Esophagus muscularis mucosa (tissue), 4 donors: ENCODE results near the gene PCMT1. TPM values are rescaled to one million over a fixed set of nuclear protein-coding genes. Genes with fewer than 3 reads are reported as not detected.
"Not testable (repeated sequence)": the region's sequence is repeated elsewhere in the genome, so short reads cannot be mapped to it uniquely, and the experiment has no call there.

Source experiments
- DNase-seq: peaks from one replicate; pipeline ENCODE4 v3.0.0-alpha.2; 2017; ENCODE audit errors: extremely low spot score
- H3K27ac ChIP-seq, 4 donors: fragments of 200-600 bp; sonication (generic); replicated peaks in 1 of 4; 1 replicate in 3 of 4; 2 replicates in 1 of 4; pipeline ENCODE4 v1.5.1; 2016 to 2019; ENCODE audit warnings: mild to moderate bottlenecking in 1 of 4
- H3K27me3 ChIP-seq, 4 donors: fragments of 200-600 bp; sonication (generic); one replicate each; pipeline versions ENCODE4 v1.5.1 to v1.6.0; 2016 to 2019
- H3K36me3 ChIP-seq, 4 donors: fragments of 200-600 bp; sonication (generic); one replicate each; pipeline ENCODE4 v1.5.1; 2016 to 2019
- H3K4me1 ChIP-seq, 4 donors: fragments of 200-600 bp; sonication (generic); one replicate each; pipeline ENCODE4 v1.5.1; 2016 to 2019
- H3K4me3 ChIP-seq, 4 donors: fragments of 200-600 bp; sonication (generic); 1 replicate in 2 of 4; 2 replicates in 2 of 4; pipeline ENCODE4 v1.5.1; 2016 to 2019; ENCODE audit warnings: mild to moderate bottlenecking in 4 of 4, moderate library complexity in 1 of 4
- H3K9me3 ChIP-seq, 4 donors: fragments of 200-600 bp; sonication (generic); 1 replicate in 3 of 4; 2 replicates in 1 of 4; pipeline ENCODE4 v1.5.1; 2016 to 2019
- CTCF ChIP-seq, 3 experiments: fragments of 200-600 bp in 2 of 3; fragments of 450-650 bp in 1 of 3; sonication (generic) in 2 of 3; IDR thresholded peaks; one replicate each; pipeline ENCODE4 v1.5.1; 2017 to 2019; ENCODE audit warnings: antibody characterized with exemption in 3 of 3, mild to moderate bottlenecking in 2 of 3, moderate library complexity in 1 of 3
- EP300 ChIP-seq: sonication (generic); formaldehyde crosslinking; IDR thresholded peaks from one replicate; pipeline ENCODE4 v1.6.1; 2017; ENCODE audit warnings: antibody characterized with exemption
- POLR2A ChIP-seq: fragments of 450-650 bp; IDR thresholded peaks from one replicate; pipeline ENCODE4 v1.6.1; 2017; ENCODE audit warnings: antibody characterized with exemption, moderate library complexity, mild to moderate bottlenecking, low read depth
- POLR2AphosphoS5 ChIP-seq, 2 donors: sonication (generic); formaldehyde crosslinking; IDR thresholded peaks; one replicate each; pipeline ENCODE4 v1.6.1; 2017; ENCODE audit warnings: antibody characterized with exemption in 2 of 2
- WGBS: methylation state at CpG from one replicate; pipeline ENCODE4 v1.1.5; 2018; 5-methylcytosine and 5-hydroxymethylcytosine counted together
- intact Hi-C: fragments of 100-400 bp; cut with DNase I; formaldehyde crosslinking; loops from one replicate; pipeline ENCODE4 v1.15.1; 2023
- total RNA-seq, 4 donors: library from RNA; depleted of rRNA; stranded (reverse); fragments of >200 nt; gene quantifications; one replicate each; pipeline versions ENCODE4 v1.1.0 to v1.2.1, GENCODE V29; 2016

PCMT1 gene
- total RNA-seq, 4 donors from 2014 or later: 93.9 to 111 (median 107) TPM

DNA sequence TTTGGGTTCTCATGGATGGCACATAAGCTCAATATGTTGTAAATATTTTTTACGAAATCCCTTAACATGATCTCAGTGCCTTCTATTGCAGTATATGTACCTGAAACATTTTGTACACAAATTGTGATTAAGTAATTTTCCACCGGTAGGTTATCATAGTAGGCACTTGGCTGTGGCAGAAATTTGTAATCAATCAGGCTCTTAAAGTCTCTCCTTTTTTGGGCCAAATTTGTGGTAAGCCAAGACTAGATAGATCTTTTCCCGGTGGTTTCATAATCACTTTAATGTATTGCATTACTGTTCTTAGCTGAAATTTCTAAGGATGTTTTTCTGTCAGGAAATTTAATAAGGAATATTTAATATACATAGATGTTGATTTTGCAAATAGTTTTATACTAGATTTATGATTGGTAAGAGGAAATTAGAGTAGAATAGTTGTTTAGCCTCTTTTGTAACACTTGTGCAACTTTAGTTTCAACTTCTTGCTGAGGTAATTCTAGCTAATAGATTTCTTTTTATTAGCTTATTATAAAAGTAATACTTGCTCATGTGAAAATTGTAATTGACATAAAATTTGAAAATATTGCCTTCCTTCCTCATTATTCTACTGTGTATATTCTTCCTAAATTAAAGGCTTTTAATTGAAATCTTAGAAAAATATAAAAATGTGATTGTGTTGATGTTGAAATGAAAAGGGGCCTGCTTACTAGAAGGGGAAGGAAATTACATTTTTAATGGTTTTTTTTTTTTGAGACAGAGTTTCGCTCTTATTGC, 3.2 kb downstream of the PCMT1 start:
- no peaks in the 10 kb centered on the region for H3K36me3 ChIP-seq
- intact Hi-C loops: no loop called here
- H3K4me3 ChIP-seq: no peak overlapping the region
- no peak overlapping the region for H3K27ac ChIP-seq
- H3K4me1 ChIP-seq: peaks cover 14 to 62% (median 38%) of the 10 kb centered on the region in 4 donors
- no peaks in the 10 kb centered on the region for H3K27me3 ChIP-seq
- DNase-seq: no peak
- no peak for TF ChIP-seq EP300
- no peak for TF ChIP-seq POLR2A
- TF ChIP-seq POLR2AphosphoS5 (IDR thresholded peaks at IDR 0.05): no peak
- no peak for TF ChIP-seq CTCF (IDR thresholded peaks at IDR 0.05)
- H3K9me3 ChIP-seq: no peaks in the 10 kb centered on the region
- WGBS: 75% methylated on average over 4 of the region's 4 CpGs

DNA sequence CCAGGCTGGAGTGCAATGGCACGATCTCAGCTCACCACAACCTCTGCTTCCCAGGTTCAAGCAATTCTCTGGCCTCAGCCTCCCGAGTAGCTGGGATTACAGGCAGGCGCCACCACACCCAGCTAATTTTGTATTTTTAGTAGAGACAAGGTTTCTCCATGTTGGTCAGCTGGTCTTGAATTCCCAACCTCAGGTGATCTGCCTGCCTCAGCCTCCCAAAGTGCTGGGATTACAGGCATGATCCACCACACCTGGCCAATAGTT, 3.8 kb downstream of the PCMT1 start:
- peaks cover 14 to 67% (median 38%) of the 10 kb centered on the region in 4 donors for H3K4me1 ChIP-seq
- H3K27ac ChIP-seq, H3K36me3 ChIP-seq, H3K27me3 ChIP-seq, DNase-seq, H3K4me3 ChIP-seq, intact Hi-C loops, H3K9me3 ChIP-seq: not testable (repeated sequence)
- WGBS: 79% methylated on average over 3 of the region's 3 CpGs

- Histone ChIP-seq H3K36me3 (peaks cover 0 to 1% (median 0%) of the 10 kb centered on the region in 4 donors), H3K9me3 (no peaks in the 10 kb centered on the region), H3K4me1 (peaks cover 14 to 64% (median 33%) of the 10 kb centered on the region in 4 donors), H3K27me3 (no peaks in the 10 kb centered on the region), H3K4me3 (no peak overlapping the region), H3K27ac (no peak overlapping the region)
- WGBS: 91% methylated on average over 4 of the region's 4 CpGs
- TF ChIP-seq EP300 (no peak), POLR2AphosphoS5 (IDR thresholded peaks at IDR 0.05) (no peak), CTCF (IDR thresholded peaks at IDR 0.05) (no peak), POLR2A (no peak)
- DNase-seq: no peak
- intact Hi-C loops: no loop called here
Measured at GRCh38 chr6:149754548-149754947, 5.0 kb downstream of the PCMT1 start.

DNA sequence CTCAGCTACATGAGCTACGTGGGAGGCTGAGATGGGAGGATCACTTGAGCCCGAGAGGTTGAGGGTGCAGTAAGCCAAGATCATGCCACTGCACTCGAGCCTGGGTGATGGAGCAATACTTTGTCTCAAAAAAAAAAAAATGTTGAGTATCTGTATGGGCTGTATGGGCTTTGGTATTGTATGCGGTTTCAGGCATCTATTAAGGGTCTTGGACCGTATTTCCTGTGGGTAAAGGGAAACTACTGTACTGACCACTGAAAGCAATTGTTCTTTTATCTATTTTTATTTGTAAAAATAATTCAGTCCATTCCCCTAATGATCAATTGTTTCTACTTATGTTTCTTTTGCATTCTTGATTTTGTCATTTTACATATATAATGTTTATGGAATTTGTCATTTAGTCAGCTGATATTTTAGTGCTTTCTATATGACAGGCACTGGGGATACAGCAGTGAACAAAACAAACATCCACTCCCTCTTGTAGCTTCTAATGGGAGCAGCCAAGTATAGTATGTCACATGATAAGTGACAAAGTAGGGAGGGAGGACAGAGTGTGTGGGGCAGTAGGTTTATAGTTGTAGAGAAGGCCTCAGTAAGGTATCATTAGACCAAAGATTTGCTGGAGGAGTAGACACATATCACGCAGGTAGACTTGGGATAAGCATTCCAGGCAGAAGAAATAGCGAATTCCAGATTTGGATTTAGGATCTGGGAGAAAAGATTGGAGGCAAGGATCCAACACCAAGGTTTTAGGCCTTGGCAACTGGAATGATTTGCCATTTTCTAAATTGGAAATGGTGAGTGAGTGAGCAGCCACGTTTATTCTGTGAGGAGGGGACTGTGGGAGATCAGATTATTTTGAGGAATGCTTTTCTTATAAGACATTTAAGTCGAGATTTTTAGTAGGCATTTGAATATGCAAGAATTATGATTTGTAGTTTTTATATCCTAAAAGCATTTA, 6.0 kb downstream of the PCMT1 start:
- H3K9me3 ChIP-seq: no peaks in the 10 kb centered on the region
- intact Hi-C loops: no loop called here
- peaks cover 10 to 58% (median 29%) of the 10 kb centered on the region in 4 donors for H3K4me1 ChIP-seq
- TF ChIP-seq EP300 (no peak), CTCF (IDR thresholded peaks at IDR 0.05) (no peak), POLR2A (no peak), POLR2AphosphoS5 (IDR thresholded peaks at IDR 0.05) (no peak)
- H3K27ac ChIP-seq: no peak overlapping the region
- no peak overlapping the region for H3K4me3 ChIP-seq
- H3K27me3 ChIP-seq: no peaks in the 10 kb centered on the region
- no peak for DNase-seq
- 87% methylated on average over 9 of the region's 9 CpGs for WGBS
- H3K36me3 ChIP-seq: peaks cover 0 to 12% (median 5%) of the 10 kb centered on the region in 4 donors

- TF ChIP-seq POLR2AphosphoS5 (IDR thresholded peaks at IDR 0.05) (no peak), CTCF (IDR thresholded peaks at IDR 0.05) (no peak), POLR2A (no peak), EP300 (no peak)
- no peak overlapping the region for H3K4me3 ChIP-seq
- no peak overlapping the region for H3K27ac ChIP-seq
- peaks cover 0 to 12% (median 7%) of the 10 kb centered on the region in 4 donors for H3K36me3 ChIP-seq
- H3K27me3 ChIP-seq: no peaks in the 10 kb centered on the region
- no peaks in the 10 kb centered on the region for H3K9me3 ChIP-seq
- intact Hi-C loops: no loop called here
- no peak for DNase-seq
- peaks cover 4 to 51% (median 23%) of the 10 kb centered on the region in 4 donors for H3K4me1 ChIP-seq
- 93% methylated on average over 7 of the region's 7 CpGs for WGBS
Measured at GRCh38 chr6:149756261-149756636, 6.7 kb downstream of the PCMT1 start.
